22Rv1 (cell line): ENCODE data around the gene STARD9.

Experiments
- ZFX ChIP-seq: fragments of 450-650 bp; IDR thresholded peaks from 2 replicates; pipeline ENCODE4 v1.6.1; 2017; ENCODE audit warnings: antibody characterized with exemption, borderline replicate concordance
- TF ChIP-seq, protein P1 (sequence below): fragments of 450-650 bp; IDR thresholded peaks from 2 replicates; pipeline ENCODE4 v1.5.1; 2017; ENCODE audit warnings: mild to moderate bottlenecking

- TF ChIP-seq, protein P1, sequence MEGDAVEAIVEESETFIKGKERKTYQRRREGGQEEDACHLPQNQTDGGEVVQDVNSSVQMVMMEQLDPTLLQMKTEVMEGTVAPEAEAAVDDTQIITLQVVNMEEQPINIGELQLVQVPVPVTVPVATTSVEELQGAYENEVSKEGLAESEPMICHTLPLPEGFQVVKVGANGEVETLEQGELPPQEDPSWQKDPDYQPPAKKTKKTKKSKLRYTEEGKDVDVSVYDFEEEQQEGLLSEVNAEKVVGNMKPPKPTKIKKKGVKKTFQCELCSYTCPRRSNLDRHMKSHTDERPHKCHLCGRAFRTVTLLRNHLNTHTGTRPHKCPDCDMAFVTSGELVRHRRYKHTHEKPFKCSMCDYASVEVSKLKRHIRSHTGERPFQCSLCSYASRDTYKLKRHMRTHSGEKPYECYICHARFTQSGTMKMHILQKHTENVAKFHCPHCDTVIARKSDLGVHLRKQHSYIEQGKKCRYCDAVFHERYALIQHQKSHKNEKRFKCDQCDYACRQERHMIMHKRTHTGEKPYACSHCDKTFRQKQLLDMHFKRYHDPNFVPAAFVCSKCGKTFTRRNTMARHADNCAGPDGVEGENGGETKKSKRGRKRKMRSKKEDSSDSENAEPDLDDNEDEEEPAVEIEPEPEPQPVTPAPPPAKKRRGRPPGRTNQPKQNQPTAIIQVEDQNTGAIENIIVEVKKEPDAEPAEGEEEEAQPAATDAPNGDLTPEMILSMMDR = no peak
- no peak for TF ChIP-seq ZFX
These were observed 150.7 kb downstream of the STARD9 start for GRCh38 chr15:42726114-42726513.
